Ecto neural progenitor cell (in vitro differentiated cells): Measurements from ENCODE around the gene DEPDC1B.
"Not testable (repeated sequence)": the region's sequence is repeated elsewhere in the genome, so short reads cannot be mapped to it uniquely, and the experiment has no call there.

Experiments
- DNase-seq: peaks from one replicate; pipeline ENCODE4 v3.0.0-alpha.2; 2018; ENCODE audit warnings: low spot score

The DEPDC1B gene, protein sequence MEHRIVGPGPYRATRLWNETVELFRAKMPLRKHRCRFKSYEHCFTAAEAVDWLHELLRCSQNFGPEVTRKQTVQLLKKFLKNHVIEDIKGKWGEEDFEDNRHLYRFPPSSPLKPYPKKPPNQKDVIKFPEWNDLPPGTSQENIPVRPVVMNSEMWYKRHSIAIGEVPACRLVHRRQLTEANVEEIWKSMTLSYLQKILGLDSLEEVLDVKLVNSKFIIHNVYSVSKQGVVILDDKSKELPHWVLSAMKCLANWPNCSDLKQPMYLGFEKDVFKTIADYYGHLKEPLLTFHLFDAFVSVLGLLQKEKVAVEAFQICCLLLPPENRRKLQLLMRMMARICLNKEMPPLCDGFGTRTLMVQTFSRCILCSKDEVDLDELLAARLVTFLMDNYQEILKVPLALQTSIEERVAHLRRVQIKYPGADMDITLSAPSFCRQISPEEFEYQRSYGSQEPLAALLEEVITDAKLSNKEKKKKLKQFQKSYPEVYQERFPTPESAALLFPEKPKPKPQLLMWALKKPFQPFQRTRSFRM

DNA sequence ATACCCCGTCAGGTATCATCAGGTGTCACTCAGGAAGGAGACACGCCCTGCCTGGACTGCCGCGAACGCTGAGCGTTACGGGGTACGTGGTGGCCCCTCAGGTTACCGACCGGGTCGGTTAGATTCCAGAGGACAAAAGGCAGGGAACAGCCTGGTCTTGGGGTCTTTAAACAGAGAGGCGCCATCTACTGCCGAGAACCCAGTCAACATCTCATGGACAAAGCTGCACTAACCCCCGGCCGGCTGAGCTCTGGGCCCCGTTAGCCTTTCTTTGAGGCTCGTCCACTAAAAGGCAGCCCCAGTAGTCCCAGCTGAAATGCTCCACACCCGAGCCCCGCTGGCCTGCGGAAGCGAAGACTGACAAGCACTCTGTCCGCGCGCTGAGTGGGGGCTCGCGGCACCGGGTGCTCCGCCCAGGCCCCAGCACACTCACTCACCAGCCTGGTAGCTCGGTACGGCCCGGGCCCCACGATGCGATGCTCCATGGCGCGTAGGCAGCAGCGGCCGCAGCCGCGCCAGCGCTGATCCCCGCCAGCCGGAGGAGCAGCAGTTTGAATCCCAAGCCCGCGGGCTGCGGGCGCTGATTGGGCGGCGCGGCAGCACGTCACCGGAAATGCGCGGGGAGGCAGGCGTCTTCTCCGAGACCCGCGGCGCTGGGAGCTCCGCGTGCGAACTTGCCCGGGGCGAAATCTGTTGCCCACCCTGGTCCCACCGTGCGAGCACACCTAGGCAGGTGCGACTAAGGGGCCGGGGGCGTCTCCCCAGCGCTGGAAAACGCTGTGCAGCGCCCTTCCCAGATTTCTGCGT, at the start of gene DEPDC1B:
TSS of gene DEPDC1B (minus strand) at position 558 of the 807 bp plus-strand sequence. CDS start at position 485, 73 bp downstream.
- DNase-seq = peak; percentile 95

DNA sequence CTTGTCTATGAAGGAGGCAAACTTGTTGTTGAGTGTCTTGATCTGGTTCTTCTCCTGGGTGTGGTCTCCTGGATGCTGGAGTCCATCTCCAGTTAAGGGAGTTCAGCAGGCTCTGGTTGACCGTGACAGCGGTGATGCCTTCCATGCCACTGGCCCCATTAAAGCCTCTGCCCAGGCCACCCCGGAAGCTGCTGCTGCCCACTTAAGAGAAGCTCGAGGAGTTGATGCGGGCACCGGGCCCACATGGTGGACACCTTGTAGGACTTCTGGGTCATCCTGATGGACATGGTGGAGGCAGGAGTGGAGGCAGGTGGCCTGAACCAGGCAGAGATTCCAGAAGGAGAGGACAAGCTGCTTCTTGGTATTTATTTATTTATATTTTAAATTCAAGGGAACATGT, 44.7 kb upstream of the DEPDC1B start:
- DNase-seq = no peak

DNA sequence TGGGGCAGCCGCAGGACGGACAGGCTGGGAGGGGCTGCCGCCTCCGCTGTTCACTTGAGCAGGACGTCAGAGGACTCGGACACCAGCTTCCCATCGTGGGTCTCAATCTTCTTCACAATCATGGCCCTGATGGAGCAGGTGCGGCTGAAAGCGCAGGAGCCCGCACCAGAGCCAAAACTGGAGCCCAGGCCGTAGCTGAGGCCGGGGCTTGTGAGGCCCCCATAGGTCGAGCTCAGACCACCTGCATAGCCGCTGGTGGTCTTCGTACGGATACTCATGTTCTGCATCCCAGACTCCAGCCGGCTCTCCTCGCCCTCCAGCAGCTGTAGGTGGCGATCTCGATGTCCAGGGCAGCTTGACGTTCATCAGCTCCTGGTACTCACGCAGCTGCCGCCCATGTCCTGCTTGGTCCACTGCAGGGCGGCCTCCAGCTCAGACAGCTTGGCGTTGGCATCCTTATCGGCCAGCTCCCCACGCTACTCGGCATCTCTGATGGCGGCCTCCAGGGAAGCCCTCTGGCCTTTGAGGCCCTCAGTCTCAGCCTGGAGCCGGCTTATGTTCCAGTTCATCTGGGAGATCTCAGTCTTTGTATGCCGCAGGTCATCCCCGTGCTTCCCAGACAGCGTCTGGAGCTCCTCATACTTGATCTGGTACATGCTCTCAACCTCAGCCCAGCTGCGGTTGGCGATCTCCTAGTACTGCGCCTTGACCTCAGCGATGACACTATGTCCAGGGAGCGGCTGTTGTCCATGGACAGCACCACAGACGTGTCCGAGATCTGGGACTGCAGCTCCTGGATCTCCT, 43.7 kb upstream of the DEPDC1B start:
- no peak for DNase-seq

DNA sequence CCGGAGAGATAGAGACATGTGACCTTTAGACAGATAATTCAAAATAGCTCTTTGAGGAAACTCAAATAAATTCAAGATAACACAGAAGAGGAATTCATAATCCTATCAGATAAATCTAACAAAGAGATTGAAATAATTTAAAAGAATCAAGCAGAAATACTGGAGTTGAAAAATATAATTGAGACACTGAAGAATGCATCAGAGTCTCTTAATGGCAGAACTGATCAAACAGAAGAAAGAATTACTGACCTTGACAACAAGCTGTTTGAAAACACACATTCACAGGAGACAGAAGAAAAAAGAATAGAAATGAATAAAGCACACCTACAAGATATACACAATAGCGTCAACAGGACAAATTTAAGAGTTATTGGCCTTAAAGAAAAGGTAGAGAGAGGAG, 40.4 kb upstream of the DEPDC1B start:
- DNase-seq = no peak

DNA sequence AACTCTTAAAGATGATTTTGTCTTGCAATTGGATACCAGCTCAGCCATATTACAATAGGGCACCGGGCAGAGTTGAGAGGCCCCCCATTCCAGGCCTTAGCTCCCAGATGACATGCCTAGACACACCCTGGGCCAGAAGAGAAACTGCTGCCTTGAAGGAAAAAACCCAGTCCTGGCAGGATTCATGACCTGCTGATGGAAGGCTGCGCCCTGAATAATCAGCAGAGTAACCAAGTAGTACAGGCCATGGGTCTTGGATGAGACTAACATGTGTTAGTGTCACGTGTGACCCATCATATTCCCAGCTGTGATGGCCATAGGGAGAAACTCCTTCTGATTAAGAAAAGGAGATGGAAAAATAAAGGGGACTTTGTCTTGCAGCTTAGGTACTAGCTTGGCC, 39.0 kb upstream of the DEPDC1B start:
- DNase-seq = no peak

DNA sequence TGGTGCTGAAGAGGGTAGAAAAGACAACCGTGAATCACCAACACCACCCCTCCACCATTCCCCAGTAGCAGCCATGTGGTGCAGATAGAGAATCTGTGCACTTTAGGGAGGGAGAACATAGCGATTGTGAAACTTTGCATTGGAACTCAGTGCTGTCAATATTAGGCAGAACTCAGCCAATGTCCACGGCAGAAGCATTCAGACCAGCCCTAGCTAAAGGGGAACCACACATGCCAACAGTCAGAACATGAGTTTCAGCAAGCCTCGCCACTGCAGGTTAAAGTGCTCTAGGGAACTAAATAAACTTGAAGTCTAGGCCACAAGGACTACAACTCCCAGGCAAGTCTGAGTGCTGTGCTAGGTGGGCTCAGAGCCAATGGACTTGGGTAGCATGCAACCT, 38.5 kb upstream of the DEPDC1B start:
- no peak for DNase-seq

DNA sequence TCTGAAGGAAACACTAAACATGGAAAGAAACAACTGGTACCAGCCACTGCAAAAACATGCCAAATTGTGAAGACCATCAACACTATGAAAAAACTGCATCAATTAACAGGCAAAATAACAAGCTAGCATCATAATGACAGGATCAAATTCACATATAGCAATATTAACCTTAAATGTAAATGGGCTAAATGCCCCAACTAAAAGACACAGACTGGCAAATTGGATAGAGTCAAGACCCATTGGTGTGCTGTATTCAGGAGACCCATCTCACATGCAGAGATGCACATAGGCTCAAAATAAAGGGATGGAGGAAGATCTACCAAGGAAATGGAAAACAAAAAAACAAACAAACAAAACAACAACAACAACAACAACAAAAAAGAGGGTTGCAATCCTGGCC, 30.9 kb upstream of the DEPDC1B start:
- DNase-seq = not testable (repeated sequence)

DNA sequence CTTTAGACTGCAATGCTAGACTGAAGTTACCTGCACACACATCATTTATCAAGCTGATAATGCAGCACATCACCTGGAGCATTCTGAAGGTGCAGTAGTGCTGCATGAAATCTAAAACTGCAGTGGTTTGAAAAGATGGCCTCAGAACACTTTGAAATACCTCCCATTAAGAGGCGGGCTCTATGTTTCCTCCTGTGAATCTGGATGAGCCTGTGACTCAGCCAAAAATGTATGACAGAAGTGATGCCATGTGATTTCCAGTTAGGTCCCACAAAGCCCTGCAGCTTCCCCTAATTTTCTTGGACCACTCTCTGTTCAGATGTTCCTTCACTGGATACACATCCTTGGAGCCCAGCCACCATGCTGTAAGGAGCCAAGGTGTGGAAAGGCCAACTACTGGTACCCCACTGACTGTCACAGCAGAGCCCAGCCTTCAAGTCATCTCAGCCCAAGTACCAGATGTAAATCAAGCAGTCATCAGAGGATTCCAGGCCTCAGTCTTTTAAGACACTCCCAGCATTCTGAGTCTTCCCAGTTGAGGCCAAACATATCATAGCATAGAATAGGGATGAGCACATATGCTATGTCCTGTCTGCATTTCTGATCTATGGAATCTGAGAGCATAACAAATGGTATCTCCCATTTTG, 27.2 kb upstream of the DEPDC1B start:
- no peak for DNase-seq

DNA sequence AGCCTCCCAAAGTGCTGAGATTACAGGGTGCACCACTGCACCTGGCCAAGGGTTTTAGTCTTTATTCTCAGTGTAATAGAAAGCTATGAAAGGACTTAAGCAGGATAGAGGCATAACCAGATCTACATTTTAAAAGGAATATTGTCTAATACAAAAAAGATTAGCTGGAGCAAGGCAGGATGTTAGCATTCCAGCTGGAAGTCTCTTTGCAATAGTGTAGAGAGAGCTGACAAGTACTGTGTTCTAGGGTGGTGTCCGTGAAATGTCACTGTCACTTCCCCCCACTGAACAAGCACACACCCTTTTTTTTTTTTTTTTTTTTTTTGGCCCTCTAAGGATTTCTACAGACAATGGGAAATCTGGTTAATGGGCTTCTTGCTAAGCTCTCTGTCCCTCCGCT, 24.2 kb upstream of the DEPDC1B start:
- no peak for DNase-seq

DNA sequence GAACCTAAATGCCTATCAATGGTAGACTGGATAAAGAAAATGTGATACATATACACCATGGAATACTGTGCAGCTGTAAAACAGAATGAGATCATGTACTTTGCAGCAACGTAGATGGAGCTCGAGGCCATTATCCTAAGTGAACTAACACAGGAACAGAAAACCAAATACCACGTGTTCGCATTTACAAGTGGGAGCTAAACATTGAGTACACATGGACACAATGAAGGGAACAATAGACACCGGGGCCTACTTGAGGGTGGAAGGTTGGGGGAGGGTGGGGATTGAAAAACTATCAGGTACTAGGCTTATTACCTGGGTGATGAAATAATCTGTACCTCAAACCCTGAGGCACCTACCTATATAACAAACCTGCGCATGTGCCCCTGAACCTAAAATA, 22.4 kb upstream of the DEPDC1B start:
- DNase-seq = no peak

DNA sequence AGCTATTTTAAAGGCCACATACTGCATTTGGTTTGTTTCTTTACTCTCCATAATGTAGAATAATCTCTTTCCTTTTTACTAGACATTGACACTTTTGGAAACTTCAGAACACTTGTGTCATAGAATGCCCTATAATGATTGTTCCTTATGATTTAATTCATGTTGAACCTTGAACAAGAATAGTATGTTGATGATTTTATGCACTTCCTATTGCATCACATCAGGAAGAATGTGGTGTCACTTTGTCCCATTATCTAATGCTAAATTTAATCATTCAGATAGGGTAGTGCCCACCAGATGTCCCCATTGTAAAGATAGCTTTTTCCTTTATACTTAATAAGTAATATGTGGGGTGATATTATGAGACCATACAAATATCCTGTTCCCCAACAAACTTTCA, 19.4 kb upstream of the DEPDC1B start:
- DNase-seq = no peak

DNA sequence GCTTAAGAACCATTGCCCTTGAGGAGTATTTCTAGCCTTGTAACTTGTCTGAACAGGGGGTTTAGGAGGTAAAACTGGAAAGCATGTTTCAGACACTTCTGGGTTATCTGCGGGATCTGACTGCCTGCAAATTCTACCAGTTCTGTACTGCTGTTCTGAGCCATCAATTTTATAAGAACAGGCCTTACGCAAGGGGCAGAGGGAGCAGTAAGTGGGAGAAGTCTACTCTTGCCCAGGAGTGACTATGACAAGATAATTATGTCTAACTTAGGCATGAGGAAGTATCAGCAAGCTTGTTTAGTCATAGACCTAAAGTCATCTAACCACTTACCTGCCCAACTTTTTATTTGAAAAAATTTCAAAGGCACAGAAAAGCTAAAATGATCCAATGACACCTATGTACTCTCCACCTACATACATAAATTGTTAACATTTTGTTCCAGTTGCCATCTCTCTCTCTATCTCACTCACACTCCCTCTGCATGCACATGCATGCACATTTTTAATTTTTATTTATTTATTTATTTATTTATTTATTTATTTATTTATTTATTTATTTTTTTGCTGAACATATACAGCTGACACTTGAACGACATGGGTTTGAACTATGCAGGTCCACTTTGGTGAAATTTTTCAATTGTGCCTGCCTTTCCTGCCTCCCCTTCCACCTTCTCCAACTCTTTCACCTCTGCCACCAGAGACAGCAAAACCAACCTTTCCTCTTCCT, 18.4 kb upstream of the DEPDC1B start:
- DNase-seq = no peak

DNA sequence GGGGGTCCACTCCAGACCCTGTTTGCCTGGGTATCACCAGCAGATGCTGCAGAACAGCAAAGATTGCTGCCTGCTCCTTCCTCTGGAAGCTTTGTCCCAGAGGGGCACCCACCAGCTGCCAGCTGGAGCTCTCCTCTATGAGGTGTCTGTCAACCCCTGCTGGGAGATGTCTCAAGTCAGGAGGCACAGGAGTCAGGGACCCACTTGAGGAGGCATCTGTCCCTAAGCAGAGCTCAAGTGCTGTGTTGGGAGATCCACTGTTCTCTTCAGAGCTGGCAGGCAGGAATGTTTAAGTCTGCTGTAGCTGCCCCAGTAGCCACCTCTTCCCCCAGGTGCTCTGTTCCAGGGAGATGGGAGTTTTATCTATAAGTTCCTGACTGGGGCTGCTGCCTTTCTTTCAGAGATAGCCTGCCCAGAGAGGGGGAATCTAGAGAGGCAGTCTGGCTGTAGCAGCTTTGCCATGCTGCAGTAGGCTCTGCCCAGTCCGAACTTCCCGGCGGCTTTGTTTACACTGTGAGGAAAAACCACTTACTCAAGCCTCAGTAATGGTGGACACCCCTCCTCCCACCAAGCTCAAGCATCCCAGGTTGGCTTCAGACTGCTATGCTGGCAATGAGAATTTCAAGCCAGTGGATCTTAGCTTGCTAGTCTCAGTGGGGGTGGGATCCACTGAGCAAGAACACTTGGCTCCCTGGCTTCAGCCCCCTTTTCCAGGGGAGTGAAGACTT, 15.4 kb upstream of the DEPDC1B start:
- DNase-seq = not testable (repeated sequence)

DNA sequence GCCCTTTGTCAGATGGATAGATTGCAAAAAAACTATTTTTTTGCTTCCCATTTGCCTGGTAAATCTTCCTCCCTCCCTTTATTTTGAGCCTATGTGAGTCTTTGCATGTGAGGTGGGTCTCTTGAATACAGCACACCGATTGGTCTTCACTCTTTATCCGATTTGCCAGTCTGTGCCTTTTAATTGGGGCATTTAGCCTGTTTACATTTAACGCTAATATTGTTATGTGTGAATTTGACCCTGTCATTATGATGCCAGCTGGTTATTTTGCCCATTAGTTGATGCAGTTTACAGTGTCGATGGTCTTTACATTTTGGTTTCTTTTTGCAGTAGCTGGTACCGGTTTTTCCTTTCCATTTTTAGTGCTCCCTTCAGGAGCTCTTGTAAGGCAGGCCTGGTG, 13.0 kb upstream of the DEPDC1B start:
- no peak for DNase-seq

DNA sequence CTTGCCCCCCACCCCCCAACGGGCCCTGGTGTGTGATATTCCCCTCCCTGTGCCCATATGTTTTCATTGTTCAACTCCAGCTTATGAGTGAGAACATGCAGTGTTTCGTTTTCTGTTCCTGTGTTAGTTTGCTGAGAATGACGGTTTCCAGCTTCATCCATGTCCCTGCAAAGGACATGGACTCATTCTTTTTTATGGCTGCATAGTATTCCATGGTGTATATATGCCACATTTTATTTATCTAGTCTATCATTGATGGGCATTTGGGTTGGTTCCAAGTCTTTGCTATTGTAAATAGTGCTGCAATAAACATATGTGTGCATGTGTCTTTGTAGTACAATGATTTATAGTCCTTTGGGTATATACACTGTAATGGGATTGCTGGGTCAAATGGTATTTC, 11.9 kb upstream of the DEPDC1B start:
- not testable (repeated sequence) for DNase-seq

DNA sequence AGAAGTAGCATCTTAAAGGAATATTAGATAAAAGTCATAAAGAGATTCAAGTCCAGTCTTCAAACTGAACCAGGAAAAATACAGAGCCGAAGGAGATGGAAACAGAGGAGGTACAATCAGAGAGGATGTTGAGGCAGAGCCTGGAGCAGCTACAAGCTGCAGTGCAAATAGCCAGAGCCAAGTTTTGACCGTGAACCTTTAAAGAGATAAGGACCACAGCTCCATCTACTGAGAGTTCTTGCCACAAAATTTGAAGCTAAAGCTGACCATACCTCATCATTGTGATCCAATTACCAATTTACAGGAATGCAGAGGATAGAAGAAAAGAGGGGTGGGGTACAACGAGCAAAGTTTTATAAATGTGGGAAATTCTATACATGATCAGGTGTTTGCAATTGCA, 10.4 kb upstream of the DEPDC1B start:
- no peak for DNase-seq

DNA sequence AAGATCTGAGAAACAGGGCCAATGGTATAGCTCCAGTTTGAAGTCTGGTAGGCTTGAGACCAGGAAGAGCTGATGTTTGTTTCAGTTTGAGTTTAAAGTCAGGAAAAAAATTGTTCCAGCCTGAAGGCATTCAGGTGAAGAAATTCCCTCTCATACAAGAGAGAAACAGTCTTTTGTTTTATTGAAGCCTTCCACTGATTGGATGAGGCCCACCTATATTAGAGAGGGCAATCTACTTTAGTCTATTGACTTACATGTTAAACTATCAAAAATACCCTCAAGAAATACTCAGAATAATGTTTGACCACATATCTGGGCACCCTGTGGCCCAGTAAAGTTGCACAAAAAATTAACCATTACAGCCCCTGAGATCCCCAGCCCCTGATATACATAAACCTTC, 5.2 kb upstream of the DEPDC1B start:
- no peak for DNase-seq

DNA sequence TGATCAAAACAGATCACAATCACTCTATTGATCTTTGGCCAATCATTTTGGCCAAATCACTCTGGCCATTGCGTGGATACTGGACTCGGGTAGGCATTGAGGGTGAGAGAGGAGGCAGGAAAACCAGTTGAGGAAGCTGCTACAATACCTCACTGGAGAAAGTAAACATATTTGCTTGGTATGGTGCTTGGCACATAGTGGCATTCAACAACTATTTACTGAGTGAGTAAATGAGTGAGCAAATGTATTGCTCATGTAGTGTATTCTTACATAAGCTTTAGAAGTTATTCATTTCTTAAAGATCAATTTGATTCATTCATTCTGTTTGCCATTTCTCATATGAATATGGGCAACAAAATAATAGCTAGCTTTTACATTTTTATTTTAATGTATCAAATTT, 4.0 kb upstream of the DEPDC1B start:
- no peak for DNase-seq

DNA sequence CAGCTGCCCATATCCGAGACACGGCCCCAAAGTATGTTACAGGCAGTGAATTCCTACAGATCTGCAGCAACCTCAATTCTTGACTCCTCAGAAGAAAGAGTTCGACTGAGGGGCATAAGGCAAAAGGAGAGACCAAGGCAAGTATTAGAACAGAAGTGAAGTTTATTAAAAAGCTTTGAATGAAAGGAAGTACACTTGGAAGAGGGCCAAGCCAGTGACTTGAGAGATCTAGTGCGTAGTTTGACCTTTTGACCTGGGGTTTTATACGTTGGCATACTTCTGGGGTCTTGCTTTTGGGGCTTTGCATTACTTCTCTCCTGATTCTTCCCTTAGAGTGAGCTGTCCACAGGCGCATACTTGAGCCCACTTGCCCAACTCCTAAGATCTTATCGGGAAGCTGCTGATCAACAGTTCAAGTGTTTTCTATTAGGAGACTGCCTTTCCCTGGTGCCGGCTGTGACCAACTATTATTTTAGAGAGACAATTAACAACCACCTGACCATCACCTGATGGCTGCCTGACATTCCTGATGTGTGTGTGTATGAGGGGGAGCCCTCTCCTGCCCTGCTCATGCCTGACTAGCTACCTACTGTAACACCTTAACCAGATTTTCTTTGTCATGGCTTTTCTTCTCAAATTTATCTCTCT, 1.5 kb upstream of the DEPDC1B start:
- no peak for DNase-seq

DNA sequence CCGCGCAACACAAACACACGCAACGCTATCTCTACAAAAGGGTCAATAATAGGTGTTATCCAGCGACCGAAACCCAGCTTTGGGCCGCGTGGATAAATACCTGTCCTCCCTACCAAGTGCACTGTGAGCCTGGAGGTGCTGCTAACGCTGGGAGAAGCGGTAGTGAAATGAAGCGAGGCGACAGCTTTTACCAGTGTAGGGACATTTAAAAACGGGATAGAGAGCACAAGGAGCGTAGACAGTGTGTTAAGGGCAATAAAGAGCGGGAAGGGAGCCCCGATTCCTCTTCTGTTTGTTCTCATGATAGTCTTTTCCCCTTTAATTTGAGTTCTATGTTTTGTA, 421 bp upstream of the DEPDC1B start:
- DNase-seq = no peak
